ENCODE measurements around the gene MGAT4A.

MGAT4A gene

GRCh38 chr2:98739020-98739419 is 8.1 kb upstream of the MGAT4A start:
- H3K36me3 ChIP-seq (ENCODE audit: control insufficient read depth, insufficient read depth, low read length) = no peaks in the 10 kb centered on the region
- TF ChIP-seq, protein P1, sequence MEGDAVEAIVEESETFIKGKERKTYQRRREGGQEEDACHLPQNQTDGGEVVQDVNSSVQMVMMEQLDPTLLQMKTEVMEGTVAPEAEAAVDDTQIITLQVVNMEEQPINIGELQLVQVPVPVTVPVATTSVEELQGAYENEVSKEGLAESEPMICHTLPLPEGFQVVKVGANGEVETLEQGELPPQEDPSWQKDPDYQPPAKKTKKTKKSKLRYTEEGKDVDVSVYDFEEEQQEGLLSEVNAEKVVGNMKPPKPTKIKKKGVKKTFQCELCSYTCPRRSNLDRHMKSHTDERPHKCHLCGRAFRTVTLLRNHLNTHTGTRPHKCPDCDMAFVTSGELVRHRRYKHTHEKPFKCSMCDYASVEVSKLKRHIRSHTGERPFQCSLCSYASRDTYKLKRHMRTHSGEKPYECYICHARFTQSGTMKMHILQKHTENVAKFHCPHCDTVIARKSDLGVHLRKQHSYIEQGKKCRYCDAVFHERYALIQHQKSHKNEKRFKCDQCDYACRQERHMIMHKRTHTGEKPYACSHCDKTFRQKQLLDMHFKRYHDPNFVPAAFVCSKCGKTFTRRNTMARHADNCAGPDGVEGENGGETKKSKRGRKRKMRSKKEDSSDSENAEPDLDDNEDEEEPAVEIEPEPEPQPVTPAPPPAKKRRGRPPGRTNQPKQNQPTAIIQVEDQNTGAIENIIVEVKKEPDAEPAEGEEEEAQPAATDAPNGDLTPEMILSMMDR (IDR thresholded peaks at IDR 0.05; ENCODE audit: insufficient read depth, low read length, poor library complexity, severe bottlenecking) = no peak
- H3K27me3 ChIP-seq (replicated peaks; ENCODE audit: control insufficient read depth, insufficient read depth, low read length) = no peaks in the 10 kb centered on the region
- no peak overlapping the region for H3K4me3 ChIP-seq (replicated peaks; ENCODE audit: low read depth, low read length)
- DNase-seq (ENCODE audit: extremely low read depth, insufficient read length) = no peak

DNA sequence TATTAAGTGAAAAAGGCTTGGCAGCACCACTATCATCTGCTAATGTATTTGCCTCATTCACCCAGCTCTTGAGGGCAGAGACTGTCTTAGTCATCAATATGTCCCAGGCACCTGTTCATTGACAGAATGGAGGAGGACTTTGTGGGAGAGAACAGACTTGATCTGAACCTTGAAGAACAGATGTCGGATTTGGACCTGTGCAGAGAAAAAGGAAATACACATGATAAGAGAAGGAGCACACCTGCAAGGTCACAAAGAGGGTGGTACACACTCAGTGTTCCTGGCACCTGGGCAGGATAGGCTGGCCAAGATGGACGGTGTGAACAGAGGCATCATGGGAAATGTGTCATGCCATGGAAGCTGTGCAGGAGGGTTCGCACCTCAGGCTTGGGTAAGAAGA is 7.4 kb upstream of the MGAT4A start:
- H3K4me3 ChIP-seq (replicated peaks; ENCODE audit: low read depth, low read length) = no peak overlapping the region
- no peaks in the 10 kb centered on the region for H3K27me3 ChIP-seq (replicated peaks; ENCODE audit: control insufficient read depth, insufficient read depth, low read length)
- no peak for DNase-seq (ENCODE audit: extremely low read depth, insufficient read length)
- TF ChIP-seq, protein P1 (IDR thresholded peaks at IDR 0.05; ENCODE audit: insufficient read depth, low read length, poor library complexity, severe bottlenecking) = no peak
- no peaks in the 10 kb centered on the region for H3K36me3 ChIP-seq (ENCODE audit: control insufficient read depth, insufficient read depth, low read length)

- no peaks in the 10 kb centered on the region for H3K27me3 ChIP-seq (replicated peaks; ENCODE audit: control insufficient read depth, insufficient read depth, low read length)
- no peaks in the 10 kb centered on the region for H3K36me3 ChIP-seq (ENCODE audit: control insufficient read depth, insufficient read depth, low read length)
- no peak overlapping the region for H3K4me3 ChIP-seq (replicated peaks; ENCODE audit: low read depth, low read length)
- TF ChIP-seq, protein P1 (IDR thresholded peaks at IDR 0.05; ENCODE audit: insufficient read depth, low read length, poor library complexity, severe bottlenecking) = no peak
- DNase-seq (ENCODE audit: extremely low read depth, insufficient read length) = no peak
Observed at GRCh38 chr2:98737848-98738247, 6.9 kb upstream of the MGAT4A start.

DNA sequence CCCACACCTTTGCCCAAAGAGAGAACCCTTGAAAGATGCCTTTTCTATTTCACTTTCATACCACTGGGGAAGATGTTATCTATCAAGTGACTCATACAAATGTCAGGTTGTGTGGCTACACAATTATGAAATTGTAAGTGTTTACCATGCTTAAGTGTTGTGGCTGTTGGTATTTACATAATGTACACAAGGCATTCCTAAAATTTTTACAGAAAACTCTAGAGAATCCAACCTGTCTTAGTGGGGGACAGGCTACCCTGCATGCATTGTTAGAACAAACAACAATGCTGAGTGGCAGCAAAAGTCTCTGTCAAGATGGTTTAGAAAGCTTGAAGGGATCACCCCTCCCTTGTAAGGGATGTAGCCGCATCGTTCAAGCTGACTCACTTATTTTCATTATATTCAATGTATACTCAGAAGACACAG is 5.5 kb upstream of the MGAT4A start:
- no peak overlapping the region for H3K4me3 ChIP-seq (replicated peaks; ENCODE audit: low read depth, low read length)
- no peak for DNase-seq (ENCODE audit: extremely low read depth, insufficient read length)
- H3K27me3 ChIP-seq (replicated peaks; ENCODE audit: control insufficient read depth, insufficient read depth, low read length) = no peaks in the 10 kb centered on the region
- TF ChIP-seq, protein P1 (IDR thresholded peaks at IDR 0.05; ENCODE audit: insufficient read depth, low read length, poor library complexity, severe bottlenecking) = no peak
- no peaks in the 10 kb centered on the region for H3K36me3 ChIP-seq (ENCODE audit: control insufficient read depth, insufficient read depth, low read length)

DNA sequence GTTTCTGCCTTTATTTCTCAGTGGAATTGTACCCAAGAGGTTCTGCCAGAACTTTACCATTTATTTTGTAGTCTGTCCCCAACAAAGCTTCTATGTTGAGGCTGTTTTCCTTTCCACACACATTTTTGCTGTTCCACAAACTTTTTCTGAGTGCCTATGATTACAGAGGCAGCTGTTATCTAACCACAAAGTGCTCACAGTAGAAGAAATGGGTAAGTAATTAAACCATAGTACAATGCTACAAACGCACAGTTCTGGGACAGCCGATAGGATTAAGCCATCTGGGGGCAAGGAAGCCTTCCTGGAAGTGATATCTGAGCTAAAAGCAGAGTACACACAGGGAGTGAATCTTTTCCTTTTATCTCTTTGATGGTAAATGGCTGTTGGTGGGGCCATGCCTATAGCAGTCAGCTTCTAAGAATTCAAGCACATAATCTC is 3.9 kb upstream of the MGAT4A start:
- DNase-seq (ENCODE audit: extremely low read depth, insufficient read length) = no peak
- Histone ChIP-seq H3K36me3 (ENCODE audit: control insufficient read depth, insufficient read depth, low read length) (no peaks in the 10 kb centered on the region), H3K4me3 (replicated peaks; ENCODE audit: low read depth, low read length) (no peak overlapping the region), H3K27me3 (replicated peaks; ENCODE audit: control insufficient read depth, insufficient read depth, low read length) (no peaks in the 10 kb centered on the region)
- TF ChIP-seq, protein P1 (IDR thresholded peaks at IDR 0.05; ENCODE audit: insufficient read depth, low read length, poor library complexity, severe bottlenecking) = no peak

- Histone ChIP-seq H3K27me3 (replicated peaks; ENCODE audit: control insufficient read depth, insufficient read depth, low read length) (no peaks in the 10 kb centered on the region), H3K4me3 (replicated peaks; ENCODE audit: low read depth, low read length) (no peak overlapping the region), H3K36me3 (ENCODE audit: control insufficient read depth, insufficient read depth, low read length) (no peaks in the 10 kb centered on the region)
- no peak for DNase-seq (ENCODE audit: extremely low read depth, insufficient read length)
- TF ChIP-seq, protein P1 (IDR thresholded peaks at IDR 0.05; ENCODE audit: insufficient read depth, low read length, poor library complexity, severe bottlenecking) = no peak
Observed at GRCh38 chr2:98734162-98734561, 3.2 kb upstream of the MGAT4A start.
